Measurements from ENCODE around the gene RNU6-7. TPM values are rescaled to one million over a fixed set of nuclear protein-coding genes. Genes with fewer than 3 reads are reported as not detected.

Gene RNU6-7
- polyA plus RNA-seq, 1 of the 3 experiments (the other 2 are of a cell fraction) = not detected

GRCh38 chr14:32197919-32198318 lies 3.9 kb upstream of the RNU6-7 start:
- Histone ChIP-seq H4K20me1 (ENCODE audit: insufficient read depth) (no peaks in the 10 kb centered on the region), H3K36me3 (replicated peaks in 1 of 2; ENCODE audit: control insufficient read depth in 1 of 2, insufficient read depth in 2 of 2, low read length in 1 of 2) (no peaks in the 10 kb centered on the region), H3K9me3 (no peaks in the 10 kb centered on the region), H3K9me2 (no peaks in the 10 kb centered on the region), H2AFZ (ENCODE audit: low read depth) (no peak overlapping the region), H3K4me1 (ENCODE audit: control insufficient read depth in 1 of 2, insufficient read depth in 2 of 2, low read depth in 1 of 2, low read length in 1 of 2) (peaks cover 0 to 2% of the 10 kb centered on the region in 2 experiments; a peak in 2 of 4 replicates), H3K4me2 (no peak overlapping the region), H3K27me3 (ENCODE audit: insufficient read depth) (no peaks in the 10 kb centered on the region), H3F3A (replicated peaks; ENCODE audit: insufficient read depth) (peaks cover 7% of the 10 kb centered on the region), H3K27ac (ENCODE audit: low read depth in 2 of 2, low read length in 1 of 2) (no peak overlapping the region), H3K9ac (no peak overlapping the region), H3K79me2 (ENCODE audit: insufficient read depth) (no peaks in the 10 kb centered on the region), H3K4me3 (ENCODE audit: low read depth in 2 of 2, low read length in 1 of 2) (no peak overlapping the region)
- ChIA-PET CTCF (interaction anchor here (1.0 kb wide), 1 partner anchor 55 kb away, joined by 3 read pairs; no protein-coding TSS in a partner anchor), POLR2A (no interaction called here)
- no peak for DNase-seq
- 80% methylated on average over 1 of the region's 1 CpG for WGBS (ENCODE audit: low lambda C conversion rate)
- TF ChIP-seq RCOR1 (IDR thresholded peaks at IDR 0.05; ENCODE audit: low read length) (no peak), MXI1 (IDR thresholded peaks at IDR 0.05; ENCODE audit: low read depth, low read length) (no peak), REST (IDR thresholded peaks at IDR 0.05; ENCODE audit: low read depth, low read length) (no peak), SIN3A (IDR thresholded peaks at IDR 0.05; ENCODE audit: borderline replicate concordance, low read depth, low read length) (no peak), RFX5 (IDR thresholded peaks at IDR 0.05; ENCODE audit: low read length) (no peak)

DNA sequence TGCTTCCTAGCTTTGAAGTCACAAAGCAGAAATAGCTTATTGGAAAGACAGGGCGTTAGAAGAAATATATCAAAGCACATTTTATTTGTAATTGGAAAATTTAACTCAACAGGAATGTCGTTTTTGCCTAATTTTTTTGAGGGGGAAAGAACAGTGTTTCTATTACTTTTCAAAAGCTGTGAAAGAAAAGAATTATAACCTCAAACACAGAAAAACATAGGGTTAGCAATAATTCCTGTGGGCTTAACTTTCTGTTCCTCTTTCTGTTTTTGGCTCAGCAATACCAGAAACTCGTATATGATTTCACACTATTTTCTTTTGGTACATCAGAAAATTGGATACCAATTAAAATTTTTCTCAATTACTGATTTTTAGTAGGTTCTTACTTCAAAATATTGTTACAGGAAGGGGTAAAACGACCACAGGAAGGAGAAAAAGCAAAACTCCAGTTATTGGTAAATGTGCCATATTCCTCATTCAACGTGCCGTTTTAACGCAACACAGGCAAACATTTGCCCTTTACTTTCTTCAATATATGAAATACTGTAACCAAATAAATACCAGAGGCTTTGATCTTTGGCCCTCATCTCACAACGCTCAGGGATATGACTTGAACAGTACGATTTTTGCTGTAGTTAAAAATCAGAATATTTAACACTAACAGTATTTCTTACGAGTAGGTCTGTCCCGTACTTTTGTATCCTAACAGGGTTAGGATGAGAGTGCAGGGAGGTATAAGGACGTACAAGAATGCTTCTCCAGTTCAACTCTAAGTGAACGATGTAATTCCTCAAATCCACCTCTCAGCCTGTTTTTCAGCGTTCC lies 1.3 kb upstream of the RNU6-7 start:
- no peak for DNase-seq
- H3K9ac ChIP-seq = no peak overlapping the region
- H4K20me1 ChIP-seq (ENCODE audit: insufficient read depth) = no peaks in the 10 kb centered on the region
- no peaks in the 10 kb centered on the region for H3K79me2 ChIP-seq (ENCODE audit: insufficient read depth)
- H3K4me2 ChIP-seq = peak overlapping the region; percentile 81
- POLR2A ChIA-PET = no interaction called here
- H2AFZ ChIP-seq (ENCODE audit: low read depth) = peak overlapping the region; percentile 94; the same call in 1 of the 2 replicates
- CTCF ChIA-PET = interaction anchor here (0.8 to 1.8 kb wide), 4 partner anchors 25 to 274 kb away, joined by 3 to 8 read pairs (median 5); no protein-coding TSS in a partner anchor
- H3K4me1 ChIP-seq (ENCODE audit: control insufficient read depth in 1 of 2, insufficient read depth in 2 of 2, low read depth in 1 of 2, low read length in 1 of 2) = peaks cover 0 to 6% of the 10 kb centered on the region in 2 experiments; a peak in 2 of 4 replicates
- peaks cover 7% of the 10 kb centered on the region for H3F3A ChIP-seq (replicated peaks; ENCODE audit: insufficient read depth)
- H3K9me2 ChIP-seq = no peaks in the 10 kb centered on the region
- 8% methylated on average over 14 of the region's 14 CpGs for WGBS (ENCODE audit: low lambda C conversion rate)
- H3K36me3 ChIP-seq (replicated peaks in 1 of 2; ENCODE audit: control insufficient read depth in 1 of 2, insufficient read depth in 2 of 2, low read length in 1 of 2) = no peaks in the 10 kb centered on the region
- 0 out of 2 replicates have a peak, but pooled peaks have one; percentile 1 for TF ChIP-seq RAD21 (IDR thresholded peaks at IDR 0.05; ENCODE audit: low read length)
- TF ChIP-seq RFX5 (IDR thresholded peaks at IDR 0.05; ENCODE audit: low read length) = no peak
- no peaks in the 10 kb centered on the region for H3K9me3 ChIP-seq
- H3K4me3 ChIP-seq (ENCODE audit: low read depth in 2 of 2, low read length in 1 of 2) = peak overlapping the region; percentile 78
- H3K27ac ChIP-seq (ENCODE audit: low read depth in 2 of 2, low read length in 1 of 2) = peak overlapping the region in 1 of 2 experiments; percentile 92; a peak in 2 of 4 replicates
- H3K27me3 ChIP-seq (ENCODE audit: insufficient read depth) = no peaks in the 10 kb centered on the region
